EH (cell line): ENCODE measurements around the gene NFYC.
"Not testable (repeated sequence)": the region's sequence is repeated elsewhere in the genome, so short reads cannot be mapped to it uniquely, and the experiment has no call there.

Source experiments
- DNase-seq: peaks from one replicate; pipeline ENCODE4 v3.0.0-alpha.2; 2015; ENCODE audit warnings: low read depth

NFYC gene

DNA sequence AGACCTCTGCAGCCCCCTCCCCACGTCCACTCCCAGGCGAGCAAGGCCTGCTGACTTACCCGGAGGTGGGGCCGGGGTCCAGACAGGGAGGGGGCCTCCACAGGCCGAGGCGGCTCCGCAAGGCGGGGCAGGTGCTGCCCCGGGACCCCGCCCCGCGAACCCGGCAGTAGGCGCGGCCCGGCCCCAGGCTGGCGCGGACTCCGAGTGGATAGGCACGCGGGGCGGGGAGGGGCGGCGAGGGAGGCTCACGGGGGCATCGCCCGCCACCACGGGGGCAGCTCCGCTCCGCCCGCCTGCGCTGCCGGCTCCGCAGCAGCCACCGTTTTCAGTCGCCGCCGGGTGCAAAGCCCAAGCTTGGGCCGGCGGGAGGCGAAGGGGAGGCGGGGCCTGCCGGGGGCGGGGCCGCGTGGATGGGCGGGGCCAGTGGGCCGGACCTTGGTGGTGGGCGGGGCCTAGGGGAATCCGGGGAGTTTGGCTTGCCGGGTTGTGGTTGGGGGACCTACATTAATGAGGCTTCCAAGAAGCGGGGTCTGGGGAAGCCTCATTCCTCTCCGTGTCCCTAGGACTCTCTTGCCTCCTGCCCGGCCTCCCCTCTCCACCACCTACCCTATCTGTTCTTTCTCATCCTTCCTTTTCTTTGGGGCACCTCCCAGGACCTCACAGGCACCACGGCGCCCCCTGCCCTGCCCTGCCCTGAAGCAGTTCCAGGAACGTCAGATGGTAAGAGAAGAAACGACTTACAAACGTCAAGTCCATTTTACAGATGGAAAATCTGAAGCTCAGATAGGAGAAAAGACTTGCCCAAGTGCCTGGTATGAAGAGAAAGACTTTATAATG, 26.0 kb upstream of the NFYC start, which contains the start of gene RIMS3:
Gene RIMS3, minus strand, starts transcription at position 348 of the 837 bp plus-strand sequence. CDS start 23,757 bp downstream, outside the sequence.
- DNase-seq = peak; percentile 67

DNA sequence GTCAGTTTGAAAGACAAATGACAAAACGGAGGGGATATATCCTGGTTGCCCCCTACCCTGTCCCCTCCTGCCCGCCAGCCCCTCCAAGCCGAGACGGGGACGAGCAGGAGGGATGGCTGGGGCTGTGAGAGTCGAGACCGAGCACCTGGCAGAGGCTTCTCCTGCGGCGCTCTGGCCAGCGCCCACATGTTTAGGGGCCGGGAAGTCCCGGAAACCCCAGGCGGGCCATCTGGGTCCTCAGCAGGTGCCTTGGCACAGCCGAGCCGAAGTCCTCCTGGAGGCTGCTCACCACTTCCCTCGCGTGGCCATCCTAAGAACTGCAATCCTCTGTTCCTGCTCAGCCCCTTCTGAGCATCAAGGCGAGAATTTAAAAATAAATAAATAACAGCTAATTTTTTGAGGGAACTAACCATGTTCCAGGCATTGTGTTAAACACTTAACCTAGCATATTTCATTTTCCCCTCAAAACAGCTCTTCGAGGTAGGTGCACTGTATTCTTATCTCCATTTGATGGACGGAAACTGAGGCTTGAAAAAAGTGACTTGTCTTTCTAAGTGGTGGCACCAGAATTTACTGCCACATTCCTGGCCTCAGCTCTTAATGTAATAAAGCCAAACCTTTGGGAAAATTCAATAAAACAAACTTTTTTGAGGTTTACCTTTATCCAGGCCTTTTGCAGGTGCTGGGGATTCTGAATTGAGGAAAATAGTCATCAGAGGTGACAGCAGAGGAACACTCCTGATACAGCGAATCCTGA, 22.6 kb upstream of the NFYC start:
- peak; percentile 69 for DNase-seq

DNA sequence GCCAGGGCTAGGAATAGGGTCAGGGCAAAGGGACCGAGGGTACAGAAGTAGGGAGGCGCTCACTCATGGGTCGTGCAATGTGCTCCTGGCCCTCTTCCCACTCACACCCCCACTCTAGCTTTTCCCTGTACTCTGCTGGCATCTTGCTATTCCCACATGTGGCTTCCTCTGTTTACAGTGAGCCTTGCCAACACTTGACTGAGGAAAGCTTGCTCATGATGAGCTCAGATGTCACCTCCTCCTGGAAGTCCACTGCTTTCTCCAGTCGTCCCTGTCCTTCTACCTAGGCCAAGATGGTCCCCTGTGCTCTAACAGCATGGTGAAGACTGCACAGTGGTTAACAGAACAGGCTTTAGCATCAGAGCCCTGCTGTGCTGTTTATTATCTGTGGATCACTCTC, 18.1 kb upstream of the NFYC start:
- no peak for DNase-seq

DNA sequence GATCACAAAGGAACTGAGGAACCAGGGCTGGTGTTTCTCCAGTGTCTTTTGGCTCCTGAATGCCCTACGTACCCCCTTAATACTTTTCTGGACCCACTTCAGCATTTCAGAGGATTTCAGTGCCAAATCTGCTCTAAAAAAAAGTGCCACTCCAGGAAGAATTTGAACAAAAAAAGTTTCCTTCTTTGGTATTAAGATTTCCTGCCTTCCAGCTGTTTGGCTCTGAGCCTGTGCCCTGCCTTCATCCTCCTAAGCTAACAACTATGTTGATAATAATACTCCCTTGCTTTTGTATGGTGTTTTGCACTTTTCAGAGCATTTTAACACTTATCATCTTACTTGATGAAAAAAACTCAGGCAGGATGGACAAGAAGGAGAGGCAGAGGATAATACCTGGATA, 15.0 kb upstream of the NFYC start:
- DNase-seq = no peak

DNA sequence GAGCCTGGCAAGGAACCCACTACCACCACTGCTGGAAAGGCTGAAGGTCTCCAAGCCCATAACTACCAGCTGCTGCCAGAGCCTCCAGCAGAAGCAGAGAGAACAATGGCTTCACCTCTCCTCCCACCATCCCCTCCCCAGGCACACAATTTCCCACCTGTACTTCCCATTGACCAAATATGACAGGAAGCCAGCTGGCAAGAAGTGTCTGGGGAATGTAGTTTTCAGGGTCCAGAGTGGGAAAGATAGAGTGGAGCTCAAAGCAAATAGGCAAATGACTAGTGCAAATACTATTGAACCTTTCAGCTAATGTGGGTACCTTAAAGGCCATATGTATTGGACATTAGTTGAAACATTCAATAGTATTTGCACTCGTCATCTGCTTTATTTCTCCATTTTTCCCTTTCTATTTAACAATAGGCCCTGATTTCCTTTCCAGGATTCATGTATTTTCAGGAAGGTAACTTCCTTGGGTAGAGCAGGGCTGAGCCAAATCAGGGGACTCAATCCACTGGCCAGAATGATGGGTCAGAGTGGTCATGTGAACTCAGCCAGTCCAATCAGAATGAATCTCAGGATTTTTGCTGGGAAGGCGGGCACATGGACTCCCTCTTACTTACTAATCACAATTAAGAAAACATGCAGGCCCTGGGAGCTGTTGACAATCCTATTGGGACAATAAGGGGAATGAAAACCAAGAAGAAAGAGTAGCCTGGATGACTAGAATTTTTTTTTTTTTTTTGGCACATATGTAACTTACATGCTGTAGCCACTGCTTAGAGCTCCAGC, 12.1 kb upstream of the NFYC start:
- no peak for DNase-seq

DNA sequence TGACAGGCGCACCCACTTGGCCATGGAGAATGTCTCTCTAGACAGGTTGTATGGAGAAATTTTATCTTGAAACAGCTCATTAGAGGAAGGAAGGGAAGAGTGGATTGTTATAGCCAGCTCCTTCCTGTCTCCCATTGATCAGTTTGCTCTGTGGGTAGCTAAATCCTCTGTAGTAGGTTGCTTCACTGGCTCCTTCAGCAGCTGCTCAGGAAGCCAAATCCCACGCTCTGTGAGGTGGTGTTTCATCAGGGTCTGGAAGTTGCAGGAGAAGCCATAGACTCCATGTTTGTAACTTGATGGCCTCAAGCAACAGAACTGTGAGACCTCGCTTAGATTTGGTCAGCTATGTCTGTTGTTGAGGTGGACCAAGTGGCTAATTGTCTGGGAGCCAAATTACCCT, 6.8 kb upstream of the NFYC start:
- DNase-seq = no peak

DNA sequence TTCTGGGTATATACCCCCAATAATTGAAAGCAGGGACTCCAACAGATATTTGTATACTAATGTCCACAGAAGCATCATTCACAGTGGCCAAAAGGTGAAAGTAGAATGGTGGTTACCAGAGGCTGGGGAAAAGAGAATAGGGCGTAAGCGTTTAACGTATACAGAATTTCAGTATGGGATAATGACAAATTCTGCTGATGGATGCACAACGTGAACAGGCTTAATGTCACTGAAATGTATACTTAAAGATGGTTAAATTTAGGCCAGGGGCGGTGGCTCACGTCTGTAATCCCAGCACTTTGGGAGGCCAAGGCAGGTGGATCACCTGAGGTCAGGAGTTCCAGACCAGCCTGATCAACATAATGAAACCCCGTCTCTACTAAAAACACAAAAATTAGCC, 4.4 kb upstream of the NFYC start:
- DNase-seq = no peak

DNA sequence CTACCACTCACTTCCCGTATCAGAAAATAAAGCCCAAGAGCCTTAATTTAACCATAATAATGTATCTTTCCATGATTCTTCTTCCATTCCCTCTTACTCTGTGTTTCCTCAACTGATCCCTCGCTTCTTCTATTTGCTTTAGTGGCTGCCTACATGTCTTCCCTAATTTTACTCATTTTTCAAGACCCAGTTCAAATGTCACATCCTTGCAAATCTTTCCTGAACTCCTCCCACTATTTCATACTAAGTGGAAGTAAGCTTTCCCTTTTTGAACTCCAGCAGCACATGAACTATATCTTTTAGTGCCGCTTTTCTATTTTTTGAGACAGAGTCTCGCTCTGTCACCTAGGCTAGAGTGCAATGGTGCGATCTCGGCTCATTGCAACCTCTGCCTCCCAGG, 3.8 kb upstream of the NFYC start:
- no peak for DNase-seq

DNA sequence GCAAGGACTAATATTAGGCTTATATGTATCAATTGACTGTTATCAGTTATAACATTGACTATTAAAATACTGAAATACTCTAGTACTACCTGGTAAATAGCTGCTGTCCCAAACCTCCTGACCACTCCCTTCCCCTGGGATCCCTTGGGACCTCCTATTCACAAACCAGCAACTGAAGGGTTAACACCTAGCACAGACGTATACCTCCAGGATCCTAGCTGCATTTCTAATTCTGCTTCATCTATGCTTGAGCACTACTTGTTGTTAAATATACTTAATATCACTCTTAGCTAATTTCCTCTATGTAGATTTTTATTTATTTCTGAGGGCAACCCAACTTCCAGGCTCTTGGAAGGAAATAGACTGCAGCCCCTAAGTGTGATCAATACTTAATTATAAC, 1.8 kb upstream of the NFYC start:
- DNase-seq = no peak

DNA sequence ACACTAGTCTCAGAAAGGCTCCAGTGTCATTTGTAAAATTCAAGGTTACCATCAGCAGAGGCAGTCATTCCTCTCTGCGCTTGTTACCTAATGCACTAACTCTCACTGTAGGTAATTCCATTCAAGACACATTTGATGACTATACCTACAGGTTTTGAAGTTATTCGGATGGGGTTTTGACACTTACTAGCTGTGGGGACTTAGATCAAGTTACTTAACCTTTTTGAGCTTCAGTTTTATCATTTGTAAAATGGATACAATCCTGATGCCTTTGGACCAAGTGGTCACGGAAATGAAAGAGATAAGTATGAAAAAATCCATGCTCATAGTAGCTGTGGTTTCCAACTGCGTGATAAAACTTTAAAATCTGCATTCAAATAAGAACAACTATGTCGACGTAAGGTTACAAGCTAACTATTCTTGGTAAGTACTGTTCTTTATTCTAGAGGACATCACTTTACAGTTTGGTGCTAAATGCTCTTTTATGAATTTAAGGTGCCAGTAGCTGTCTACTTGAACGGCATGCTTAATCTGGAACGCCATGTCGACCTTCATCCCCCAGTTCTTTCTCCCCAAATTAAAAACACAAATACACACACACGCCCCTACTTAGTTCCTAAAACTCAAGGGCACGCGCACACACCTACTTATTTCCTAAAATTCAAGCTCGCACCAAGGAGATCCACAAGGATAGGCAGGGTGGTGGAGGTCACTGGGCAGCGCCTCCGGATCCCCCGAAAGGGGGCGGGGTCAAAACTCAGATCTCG, 550 bp upstream of the NFYC start:
- DNase-seq = no peak

DNA sequence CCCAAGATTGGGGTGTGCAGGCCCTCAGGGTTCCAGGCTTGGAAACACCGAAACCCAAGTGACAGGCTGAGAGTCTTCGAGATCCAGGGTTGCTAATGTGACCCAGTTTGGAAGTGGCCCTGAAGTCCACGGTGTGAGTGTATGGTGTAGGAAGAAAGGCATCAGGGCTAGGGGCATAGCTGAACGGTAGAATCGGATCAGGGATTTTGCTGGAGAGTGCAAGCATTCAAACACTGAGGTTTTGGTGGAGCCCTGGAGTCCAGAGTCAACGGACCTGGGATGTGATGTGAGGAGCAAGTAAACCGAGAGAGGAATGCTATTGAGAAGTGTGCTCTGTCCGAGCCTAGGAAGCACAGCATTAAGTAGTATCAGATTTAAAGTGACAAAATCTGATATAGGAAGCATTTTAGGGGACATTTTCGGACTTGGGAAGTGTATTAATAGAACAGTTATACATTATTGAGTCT, 958 bp downstream of the NFYC start:
- peak; percentile 59 for DNase-seq

DNA sequence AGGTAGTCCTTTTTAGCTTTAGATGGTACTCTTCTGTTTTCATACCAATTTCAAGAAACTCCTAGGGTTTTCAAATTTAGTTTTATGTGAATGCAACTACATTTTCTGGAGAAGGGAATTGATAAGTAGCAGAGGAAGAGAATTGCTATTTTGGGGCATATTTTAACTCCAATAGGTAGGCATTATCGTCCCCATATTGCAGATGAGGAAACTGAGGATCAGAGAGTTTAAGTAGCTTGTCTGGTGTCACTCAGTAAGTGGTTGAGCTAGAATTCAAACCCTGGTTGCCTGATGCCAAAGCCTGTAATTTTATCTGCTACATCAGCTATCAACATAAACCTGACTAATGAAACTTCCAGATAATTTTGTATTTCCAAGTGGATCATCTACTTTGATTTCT, 1.9 kb downstream of the NFYC start:
- no peak for DNase-seq

DNA sequence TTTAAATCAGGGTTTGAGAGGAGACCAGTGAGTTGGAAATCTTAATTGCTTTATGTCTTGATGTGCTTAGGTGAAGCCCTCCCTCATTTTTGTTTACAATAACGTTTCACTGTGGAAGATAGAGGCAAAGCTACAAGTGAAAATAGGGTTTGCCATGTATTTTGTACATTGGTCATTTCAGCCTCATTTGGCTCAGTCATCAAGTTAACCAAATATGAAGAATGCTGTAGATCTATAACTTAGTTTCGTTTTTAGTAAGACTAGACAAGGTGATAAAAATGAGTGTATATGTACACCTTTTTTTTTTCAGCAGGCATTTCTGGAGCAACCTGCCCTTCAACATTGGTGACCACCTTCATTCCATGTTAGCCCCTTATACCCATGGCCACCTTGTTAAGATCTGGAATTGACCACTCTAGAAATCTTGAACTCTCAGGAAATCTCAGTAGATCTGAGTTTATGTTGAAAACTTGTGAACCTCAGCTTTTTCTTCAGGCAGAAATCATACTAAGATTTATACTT, 2.9 kb downstream of the NFYC start:
- DNase-seq = no peak

DNA sequence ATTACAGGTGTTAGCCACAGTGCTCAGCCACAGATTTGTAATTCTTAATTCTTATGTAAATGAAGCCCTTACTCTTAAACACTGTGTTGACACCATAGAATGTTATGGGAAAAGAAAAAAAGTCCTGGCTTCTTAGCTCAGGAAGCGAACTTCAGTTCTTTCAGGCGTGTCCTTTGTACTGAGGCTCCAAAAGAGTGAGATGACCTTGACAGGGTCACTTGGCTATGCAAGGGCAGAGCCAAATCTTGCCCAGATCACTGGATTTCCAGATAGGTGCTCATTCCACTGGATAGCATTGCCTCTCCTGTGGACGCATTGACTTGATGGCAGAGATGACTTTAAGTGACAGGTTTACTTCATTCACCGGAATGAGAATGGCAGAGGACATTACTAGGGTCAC, 4.8 kb downstream of the NFYC start:
- DNase-seq = no peak

DNA sequence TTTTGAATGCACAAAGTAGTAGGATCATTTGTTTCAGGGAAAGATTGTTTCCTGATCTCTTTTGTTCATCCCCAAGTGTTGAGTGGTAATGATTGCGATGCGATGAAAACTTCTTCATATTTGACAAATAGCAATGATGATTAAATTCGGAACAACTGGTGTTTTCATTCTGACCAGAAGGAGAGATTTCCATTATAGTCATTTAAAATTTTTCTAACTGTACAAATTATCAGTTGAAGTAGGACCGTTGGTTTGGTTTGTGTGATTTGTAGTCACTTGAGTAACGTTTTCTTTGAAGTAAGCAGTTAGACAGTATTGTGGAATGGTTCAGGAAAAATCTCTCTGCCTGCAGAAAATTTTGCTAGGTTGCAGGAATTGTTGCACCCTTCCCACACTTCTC, 5.9 kb downstream of the NFYC start:
- no peak for DNase-seq

DNA sequence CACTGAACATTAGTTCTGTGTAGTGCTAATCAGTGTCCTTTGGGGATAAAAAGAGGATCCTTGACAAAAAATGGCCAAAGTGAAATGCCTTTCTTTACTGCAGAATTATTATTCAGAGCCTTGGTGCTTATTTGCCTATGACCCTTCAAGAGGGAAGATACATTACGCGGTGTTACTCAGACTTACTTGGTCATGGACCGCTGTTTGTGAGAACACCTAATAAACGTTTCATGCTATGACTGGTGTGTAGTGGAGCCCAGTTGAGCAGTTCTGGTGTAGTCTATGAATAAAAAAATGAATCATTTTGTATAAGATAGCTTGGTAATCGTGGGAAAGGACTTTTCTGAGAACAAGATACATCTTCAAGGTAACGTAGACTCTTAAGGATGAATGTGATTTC, 8.3 kb downstream of the NFYC start:
- no peak for DNase-seq

DNA sequence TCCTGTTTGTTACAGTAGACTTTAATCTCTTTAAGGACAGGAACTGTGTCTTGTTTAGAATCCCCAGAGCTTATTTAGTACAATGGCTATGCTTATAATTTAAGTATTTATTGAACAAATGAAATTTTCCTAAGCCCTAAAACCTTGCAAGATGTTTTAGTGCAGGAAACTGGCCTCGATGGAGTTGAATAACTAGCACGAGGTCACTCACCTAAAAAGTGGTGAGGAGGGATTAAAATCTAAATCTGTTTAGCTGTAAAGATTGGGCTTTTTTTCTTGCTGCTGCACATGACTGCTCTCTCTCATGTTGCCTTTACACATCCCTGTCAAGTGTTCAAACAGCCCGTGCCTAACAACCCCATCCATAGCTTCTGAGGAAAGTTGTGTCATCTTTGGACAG, 10.2 kb downstream of the NFYC start:
- DNase-seq = no peak

DNA sequence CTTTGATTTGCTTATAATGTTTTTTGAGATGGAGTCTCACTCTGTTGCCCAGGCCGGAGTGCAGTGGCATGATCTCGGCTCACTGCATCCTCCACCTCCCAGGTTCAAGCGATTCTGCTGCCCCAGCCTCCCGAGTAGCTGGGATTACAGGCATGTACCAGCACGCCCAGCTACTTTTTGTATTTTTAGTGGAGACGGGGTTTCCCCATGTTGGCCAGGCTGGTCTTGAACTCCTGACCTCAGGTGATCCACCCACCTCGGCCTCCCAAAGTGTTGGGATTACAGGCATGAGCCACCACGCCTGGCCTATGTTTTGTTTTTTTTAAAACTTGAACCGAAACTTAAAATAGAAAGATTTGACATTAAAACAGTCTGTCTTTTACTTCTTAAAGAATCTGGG, 11.3 kb downstream of the NFYC start:
- DNase-seq = not testable (repeated sequence)

DNA sequence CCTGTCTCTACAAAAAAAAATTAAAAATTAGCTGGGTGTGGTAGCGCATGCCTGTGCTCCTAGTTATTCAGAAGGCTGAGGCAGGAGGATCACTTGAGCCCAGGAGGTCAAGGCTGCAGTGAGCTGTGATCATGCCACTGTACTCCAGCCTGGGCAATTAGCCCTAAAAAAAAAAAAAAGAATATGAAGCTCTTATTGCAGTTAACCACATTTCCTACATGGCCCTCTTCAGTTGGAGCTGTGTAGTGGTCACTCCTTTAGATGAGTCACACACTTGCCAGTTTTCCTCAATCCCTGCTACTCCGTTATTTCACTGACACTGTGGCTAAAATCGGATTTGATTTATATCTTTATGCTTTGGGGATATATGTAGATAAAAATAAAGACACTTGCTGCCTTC, 11.8 kb downstream of the NFYC start:
- peak; percentile 91 for DNase-seq

DNA sequence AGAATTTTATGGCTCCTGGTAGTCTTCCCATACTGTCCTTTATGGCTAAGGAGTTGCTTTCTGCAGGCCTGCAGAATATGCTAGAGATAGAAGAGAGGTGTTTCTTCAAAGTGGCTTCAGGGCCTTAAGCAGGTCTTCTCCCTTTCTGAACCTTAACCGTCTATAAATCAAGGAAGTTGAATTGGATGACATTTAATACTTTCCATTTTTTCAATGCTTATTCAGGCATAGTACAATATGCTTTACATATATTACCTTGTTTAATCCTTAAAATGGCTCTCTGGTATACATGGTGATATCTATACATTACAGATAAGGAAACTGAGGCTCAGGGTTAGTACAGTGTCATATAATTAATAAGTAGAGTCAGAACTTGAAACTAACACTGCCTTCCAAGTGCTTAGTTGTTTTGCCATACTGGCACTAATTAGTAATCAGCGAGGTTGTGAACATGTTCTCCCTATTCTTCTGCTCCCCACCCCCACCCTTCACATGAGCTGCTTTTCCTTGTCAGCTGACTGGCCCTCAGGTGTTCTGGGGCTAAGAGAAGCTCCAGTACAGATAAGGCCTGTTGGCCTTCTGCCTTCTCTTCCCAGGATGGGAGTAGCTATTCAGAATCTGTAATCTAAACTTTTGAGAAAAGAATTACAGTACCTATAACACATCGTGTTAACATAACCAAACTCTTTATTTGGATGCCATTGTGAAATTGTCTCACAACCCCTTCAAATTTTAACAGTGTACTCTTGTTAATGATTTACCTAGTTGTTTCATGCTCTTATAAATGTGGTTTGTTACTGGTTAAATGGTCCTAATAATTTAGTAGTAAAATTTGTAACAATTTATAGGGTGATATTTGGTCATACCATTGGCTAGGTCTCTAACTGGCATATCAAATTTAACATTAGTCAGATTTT, 13.6 kb downstream of the NFYC start:
- no peak for DNase-seq
